Smooth muscle cell (in vitro differentiated cells): ENCODE results near the gene EML1. TPM values are rescaled to one million over a fixed set of nuclear protein-coding genes. Genes with fewer than 3 reads are reported as not detected.

Experiments
- DNase-seq: peaks from one replicate; lab custom pipeline; 2025; ENCODE audit not compliant: unreplicated experiment; lab: John Stamatoyannopoulos, UW
- H2AFZ ChIP-seq: fragments of 200-600 bp; sonication (generic); 2 replicates; pipeline ENCODE4 v1.6.0; 2016; ENCODE audit warnings: antibody characterized with exemption, low read depth, mild to moderate bottlenecking
- H3F3A ChIP-seq: fragments of 200-600 bp; sonication (generic); 2 replicates; pipeline ENCODE4 v1.6.0; 2017; ENCODE audit warnings: antibody characterized with exemption, low read depth
- H3K27ac ChIP-seq: fragments of 200-600 bp; sonication (generic); 2 replicates; pipeline ENCODE4 v1.5.1; 2016; ENCODE audit warnings: low read depth, mild to moderate bottlenecking
- H3K27me3 ChIP-seq: fragments of 200-600 bp; sonication (generic); 2 replicates; pipeline ENCODE4 v1.6.1; 2016; ENCODE audit warnings: low read depth, mild to moderate bottlenecking
- H3K36me3 ChIP-seq: fragments of 200-600 bp; sonication (generic); 2 replicates; pipeline ENCODE4 v1.5.1; 2016; ENCODE audit warnings: low read depth
- H3K4me1 ChIP-seq: fragments of 200-600 bp; sonication (generic); 2 replicates; pipeline ENCODE4 v1.5.1; 2016; ENCODE audit warnings: low read depth
- H3K4me2 ChIP-seq: fragments of 200-600 bp; sonication (generic); 2 replicates; pipeline ENCODE4 v1.6.0; 2016; ENCODE audit warnings: mild to moderate bottlenecking
- H3K4me3 ChIP-seq: fragments of 200-600 bp; sonication (generic); 2 replicates; pipeline ENCODE4 v1.5.1; 2016; ENCODE audit warnings: mild to moderate bottlenecking
- H3K79me2 ChIP-seq: fragments of 200-600 bp; sonication (generic); 2 replicates; pipeline ENCODE4 v1.6.0; 2016; ENCODE audit warnings: low read depth, mild to moderate bottlenecking
- H3K9ac ChIP-seq: fragments of 200-600 bp; sonication (generic); 2 replicates; pipeline ENCODE4 v1.6.0; 2016; ENCODE audit warnings: low read depth
- H3K9me3 ChIP-seq: fragments of 200-600 bp; sonication (generic); replicated peaks from 2 replicates; pipeline ENCODE4 v1.5.1; 2016; ENCODE audit warnings: low read depth
- H4K20me1 ChIP-seq: fragments of 200-600 bp; sonication (generic); 2 replicates; pipeline ENCODE4 v1.6.0; 2016; ENCODE audit warnings: low read depth
- WGBS: methylation state at CpG from one replicate; pipeline ENCODE4 v1.1.7; 2016; ENCODE audit warnings: low lambda C conversion rate; 5-methylcytosine and 5-hydroxymethylcytosine counted together
- polyA plus RNA-seq: library from polyadenylated mRNA; unstranded; fragments of >200 nt; fragmentation: Nextera tagmentation; extraction: Ambion mirVana; gene quantifications from 2 replicates; pipeline ENCODE4 v1.2.1, GENCODE V29; 2016
- total RNA-seq: library from RNA; depleted of rRNA; stranded (reverse); fragments of >200 nt; gene quantifications from 2 replicates; pipeline ENCODE4 v1.2.3, GENCODE V29; 2014
- TF ChIP-seq, protein P1 (sequence below): fragments of 200-600 bp; sonication (generic); IDR thresholded peaks from 2 replicates; pipeline ENCODE4 v1.5.1; 2017; ENCODE audit warnings: borderline replicate concordance, mild to moderate bottlenecking, antibody characterized with exemption; ENCODE audit not compliant: insufficient read depth, poor library complexity, severe bottlenecking

The EML1 gene
- total and polyA plus RNA-seq, 2 experiments from 2014 or later: 13.0 to 31.2 TPM

DNA sequence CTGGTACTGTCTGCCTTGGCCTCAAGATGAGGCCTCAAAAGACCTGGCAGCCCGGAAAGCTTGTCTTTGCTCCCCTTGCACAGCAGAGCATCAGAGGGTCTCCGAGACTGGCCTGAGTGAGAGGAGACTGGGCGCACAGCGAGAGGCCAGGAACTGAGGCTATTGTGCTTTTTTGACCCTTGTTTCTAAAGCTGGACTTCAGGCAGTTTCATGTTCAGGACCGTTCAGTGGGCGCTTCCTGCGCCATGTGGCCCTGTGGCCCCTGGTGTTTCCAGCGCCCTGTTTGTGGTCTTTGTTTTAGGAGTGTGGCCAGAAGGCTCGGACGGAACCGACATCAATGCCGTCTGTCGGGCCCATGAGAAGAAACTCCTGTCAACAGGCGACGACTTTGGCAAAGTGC lies 145.7 kb downstream of the EML1 start:
- TF ChIP-seq, protein P1, sequence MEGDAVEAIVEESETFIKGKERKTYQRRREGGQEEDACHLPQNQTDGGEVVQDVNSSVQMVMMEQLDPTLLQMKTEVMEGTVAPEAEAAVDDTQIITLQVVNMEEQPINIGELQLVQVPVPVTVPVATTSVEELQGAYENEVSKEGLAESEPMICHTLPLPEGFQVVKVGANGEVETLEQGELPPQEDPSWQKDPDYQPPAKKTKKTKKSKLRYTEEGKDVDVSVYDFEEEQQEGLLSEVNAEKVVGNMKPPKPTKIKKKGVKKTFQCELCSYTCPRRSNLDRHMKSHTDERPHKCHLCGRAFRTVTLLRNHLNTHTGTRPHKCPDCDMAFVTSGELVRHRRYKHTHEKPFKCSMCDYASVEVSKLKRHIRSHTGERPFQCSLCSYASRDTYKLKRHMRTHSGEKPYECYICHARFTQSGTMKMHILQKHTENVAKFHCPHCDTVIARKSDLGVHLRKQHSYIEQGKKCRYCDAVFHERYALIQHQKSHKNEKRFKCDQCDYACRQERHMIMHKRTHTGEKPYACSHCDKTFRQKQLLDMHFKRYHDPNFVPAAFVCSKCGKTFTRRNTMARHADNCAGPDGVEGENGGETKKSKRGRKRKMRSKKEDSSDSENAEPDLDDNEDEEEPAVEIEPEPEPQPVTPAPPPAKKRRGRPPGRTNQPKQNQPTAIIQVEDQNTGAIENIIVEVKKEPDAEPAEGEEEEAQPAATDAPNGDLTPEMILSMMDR: no peak
- no peaks in the 10 kb centered on the region for H4K20me1 ChIP-seq
- no peaks in the 10 kb centered on the region for H3F3A ChIP-seq
- no peaks in the 10 kb centered on the region for H3K9me3 ChIP-seq
- H3K4me2 ChIP-seq: no peak overlapping the region
- H3K4me1 ChIP-seq: no peaks in the 10 kb centered on the region
- WGBS: 98% methylated on average over 15 of the region's 15 CpGs
- H3K9ac ChIP-seq: no peak overlapping the region
- no peak overlapping the region for H3K4me3 ChIP-seq
- no peaks in the 10 kb centered on the region for H3K36me3 ChIP-seq
- no peak overlapping the region for H3K27ac ChIP-seq
- H2AFZ ChIP-seq: no peak overlapping the region
- DNase-seq: no peak
- H3K27me3 ChIP-seq: no peaks in the 10 kb centered on the region
- no peaks in the 10 kb centered on the region for H3K79me2 ChIP-seq

DNA sequence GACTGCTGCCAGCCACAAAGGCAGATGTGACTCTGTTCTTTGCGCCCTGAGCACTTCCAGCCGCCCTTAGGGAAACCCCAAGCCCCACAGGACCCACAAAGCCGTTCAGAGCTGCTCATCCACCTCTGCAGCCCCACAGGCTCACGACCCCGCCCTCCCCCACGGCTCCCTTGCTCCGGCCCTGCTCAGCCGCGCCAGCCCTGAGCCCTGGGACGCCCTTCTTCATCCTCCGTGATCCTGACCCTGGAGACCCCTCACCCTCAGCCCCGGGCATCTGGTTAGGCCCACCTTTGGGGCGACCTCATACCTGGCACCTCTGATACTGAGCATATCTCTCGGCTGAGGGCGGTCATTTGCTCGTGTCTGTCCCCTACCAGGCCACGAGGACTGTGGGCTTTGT lies 146.2 kb downstream of the EML1 start:
- H3K27ac ChIP-seq: no peak overlapping the region
- TF ChIP-seq, protein P1: no peak

DNA sequence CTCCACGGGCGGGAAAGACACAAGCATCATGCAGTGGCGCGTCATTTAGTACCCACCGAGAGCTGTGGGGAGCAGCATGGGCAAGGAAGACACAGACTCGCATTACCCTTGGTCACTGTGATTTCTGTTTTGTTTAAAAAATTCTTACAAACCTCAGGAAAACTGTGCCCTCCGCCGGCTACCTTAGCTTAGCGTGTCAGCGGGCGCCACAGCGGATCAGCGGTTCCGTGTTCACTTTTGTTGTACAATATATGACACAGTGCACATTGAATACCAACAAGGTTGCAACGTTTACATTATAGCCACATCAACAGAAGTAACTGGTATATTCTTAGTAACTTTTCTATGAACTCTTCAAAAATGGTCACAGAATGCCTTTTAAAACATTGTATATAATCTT lies 146.9 kb downstream of the EML1 start:
- H3K4me3 ChIP-seq: no peak overlapping the region
- H3K36me3 ChIP-seq: no peaks in the 10 kb centered on the region
- DNase-seq: no peak
- WGBS: 97% methylated on average over 15 of the region's 15 CpGs
- no peaks in the 10 kb centered on the region for H3F3A ChIP-seq
- TF ChIP-seq, protein P1: no peak
- no peaks in the 10 kb centered on the region for H3K9me3 ChIP-seq
- H2AFZ ChIP-seq: no peak overlapping the region
- no peak overlapping the region for H3K9ac ChIP-seq
- H3K79me2 ChIP-seq: no peaks in the 10 kb centered on the region
- H3K4me1 ChIP-seq: no peaks in the 10 kb centered on the region
- H3K27me3 ChIP-seq: no peaks in the 10 kb centered on the region
- H3K4me2 ChIP-seq: no peak overlapping the region
- H4K20me1 ChIP-seq: no peaks in the 10 kb centered on the region
- no peak overlapping the region for H3K27ac ChIP-seq

More for the DNA sequence above, 146.2 kb downstream of the EML1 start:
- Histone ChIP-seq H3K9ac (no peak overlapping the region), H3F3A (no peaks in the 10 kb centered on the region), H3K36me3 (no peaks in the 10 kb centered on the region), H3K4me3 (no peak overlapping the region), H4K20me1 (no peaks in the 10 kb centered on the region), H3K4me1 (no peaks in the 10 kb centered on the region), H3K9me3 (no peaks in the 10 kb centered on the region), H2AFZ (no peak overlapping the region), H3K4me2 (no peak overlapping the region), H3K79me2 (no peaks in the 10 kb centered on the region), H3K27me3 (no peaks in the 10 kb centered on the region)
- no peak for DNase-seq
- 95% methylated on average over 9 of the region's 17 CpGs for WGBS

DNA sequence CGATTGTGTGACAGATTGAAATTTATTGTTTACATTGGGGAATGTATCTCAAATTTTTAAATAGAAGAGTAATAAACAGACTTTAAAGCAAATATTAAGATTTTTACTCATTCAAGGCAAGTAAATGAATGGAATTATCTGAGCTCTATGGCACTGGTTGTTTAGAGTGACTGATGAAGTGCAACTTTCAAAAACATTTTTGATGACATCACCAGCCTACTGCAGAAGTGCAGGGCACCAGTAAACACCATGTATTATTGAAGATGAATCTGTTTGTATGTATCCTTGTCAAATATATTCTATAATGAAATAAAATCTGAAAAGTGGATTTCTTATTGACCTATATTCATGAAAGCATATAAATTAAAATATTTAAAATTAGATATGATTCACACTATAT lies 148.0 kb downstream of the EML1 start:
- Histone ChIP-seq H3K79me2 (no peaks in the 10 kb centered on the region), H3K9ac (no peak overlapping the region), H4K20me1 (no peaks in the 10 kb centered on the region), H3K4me1 (no peaks in the 10 kb centered on the region), H3K27me3 (no peaks in the 10 kb centered on the region), H3K27ac (no peak overlapping the region), H3K36me3 (no peaks in the 10 kb centered on the region), H3K4me3 (no peak overlapping the region), H3K9me3 (no peaks in the 10 kb centered on the region), H2AFZ (no peak overlapping the region), H3F3A (no peaks in the 10 kb centered on the region), H3K4me2 (no peak overlapping the region)
- 90% methylated on average over 1 of the region's 1 CpG for WGBS
- TF ChIP-seq, protein P1: no peak
- no peak for DNase-seq
